ENCODE data around the gene PREP.

- TF ChIP-seq CTCF (IDR thresholded peaks at IDR 0.05): no peak
- TF ChIP-seq POLR2A (IDR thresholded peaks at IDR 0.05): no peak
Observed at GRCh38 chr6:105380634-105381033, 22.2 kb downstream of the PREP start.
